ENCODE results near the gene PCNX3. TPM values are rescaled to one million over a fixed set of nuclear protein-coding genes. Genes with fewer than 3 reads are reported as not detected.

PCNX3 gene
- total RNA-seq: 10 to 100 TPM; 32.0 to 67.9 TPM

DNA sequence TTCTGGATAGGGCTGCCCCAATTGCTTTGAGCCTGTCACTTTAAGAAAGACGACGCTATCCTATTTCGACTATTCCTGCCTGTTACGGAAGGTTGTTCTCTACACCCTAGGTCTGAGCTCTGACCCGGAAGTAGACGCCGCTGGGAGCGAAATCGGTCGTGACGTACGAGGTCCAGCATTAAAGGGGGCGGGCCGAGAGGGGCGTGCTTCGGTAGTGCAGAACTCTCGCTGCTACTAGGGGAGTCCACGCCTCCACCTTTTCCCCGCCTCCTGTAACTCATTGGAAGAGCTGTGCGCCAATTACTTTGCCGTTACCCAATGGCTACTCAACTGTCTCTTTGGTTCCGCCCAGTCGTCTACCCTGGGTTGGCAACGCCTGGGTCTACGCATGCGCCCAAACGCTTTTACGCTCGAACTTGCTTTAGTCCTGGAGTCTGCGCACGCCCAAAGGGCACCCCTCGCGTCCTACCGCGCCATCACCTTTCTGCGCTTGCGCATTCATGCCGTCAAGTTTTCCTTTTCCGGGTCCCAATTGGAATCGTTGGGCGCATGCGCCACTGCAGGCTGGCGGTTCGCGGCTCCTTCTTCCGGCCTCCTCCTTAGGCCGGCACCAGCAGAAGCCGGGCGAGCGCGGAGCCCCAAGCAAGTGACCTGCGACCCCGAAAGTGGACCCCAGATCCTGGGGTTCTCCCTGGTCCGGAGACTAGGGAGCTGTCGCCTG is at the start of gene PCNX3:
PCNX3 (plus strand) TSS at position 548 of the 721 bp plus-strand sequence. CDS start 536 bp downstream, outside the sequence.
- WGBS: under 1% methylated on average over 55 of the region's 55 CpGs
- intact Hi-C loops (cut with DNase I): loop anchor here (5.0 kb wide), 1 partner anchor 37 kb away; no protein-coding TSS in a partner anchor

DNA sequence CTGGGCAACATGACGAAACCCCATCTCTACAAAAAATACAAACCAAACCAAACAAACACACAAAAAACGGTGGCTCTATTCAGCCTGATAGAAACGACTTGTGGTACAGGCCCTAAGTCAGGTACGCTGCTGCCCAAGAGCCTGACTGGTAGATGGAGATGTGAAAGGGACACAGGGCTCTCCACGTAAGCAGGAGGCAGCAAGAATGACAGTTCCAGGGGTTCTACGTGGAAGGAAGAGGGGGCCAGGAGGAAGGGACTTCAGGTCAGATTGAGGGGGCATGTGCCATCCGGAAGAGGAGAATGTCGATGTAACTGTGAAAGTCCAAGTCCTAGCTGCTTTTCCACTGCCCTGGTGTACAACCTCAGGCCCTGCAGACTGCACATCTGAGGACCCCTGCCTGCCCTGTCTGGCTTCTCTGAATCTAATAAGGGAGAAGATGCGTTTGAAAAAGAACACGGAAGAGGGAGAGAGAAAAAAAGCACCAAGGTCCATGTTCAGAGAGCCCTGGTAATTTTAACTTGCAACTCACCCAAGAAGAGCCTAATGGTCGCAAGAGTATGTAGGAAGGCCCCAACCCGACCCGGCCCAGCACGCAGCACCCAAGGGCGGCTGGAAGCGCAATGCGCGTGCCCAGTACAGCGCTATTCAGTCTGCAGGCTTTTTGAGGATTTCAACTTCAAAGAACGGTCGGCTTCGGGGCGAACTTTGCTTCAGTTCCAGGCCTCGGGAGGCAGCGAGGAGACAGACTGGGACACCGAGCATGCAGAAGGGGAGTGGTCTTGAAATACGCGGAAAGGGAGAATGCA is 46.2 kb upstream of the PCNX3 start:
- H3K9me3 ChIP-seq: no peaks in the 10 kb centered on the region
- H3K4me1 ChIP-seq (replicated peaks): peaks cover 37% of the 10 kb centered on the region
- no peaks in the 10 kb centered on the region for H3K27me3 ChIP-seq (replicated peaks; ENCODE audit: insufficient read depth)
- no peak for DNase-seq (ENCODE audit: low spot score)
- TF ChIP-seq POLR2A (IDR thresholded peaks at IDR 0.05) (no peak), POLR2AphosphoS5 (IDR thresholded peaks at IDR 0.05) (no peak)
- TF ChIP-seq, protein P1, sequence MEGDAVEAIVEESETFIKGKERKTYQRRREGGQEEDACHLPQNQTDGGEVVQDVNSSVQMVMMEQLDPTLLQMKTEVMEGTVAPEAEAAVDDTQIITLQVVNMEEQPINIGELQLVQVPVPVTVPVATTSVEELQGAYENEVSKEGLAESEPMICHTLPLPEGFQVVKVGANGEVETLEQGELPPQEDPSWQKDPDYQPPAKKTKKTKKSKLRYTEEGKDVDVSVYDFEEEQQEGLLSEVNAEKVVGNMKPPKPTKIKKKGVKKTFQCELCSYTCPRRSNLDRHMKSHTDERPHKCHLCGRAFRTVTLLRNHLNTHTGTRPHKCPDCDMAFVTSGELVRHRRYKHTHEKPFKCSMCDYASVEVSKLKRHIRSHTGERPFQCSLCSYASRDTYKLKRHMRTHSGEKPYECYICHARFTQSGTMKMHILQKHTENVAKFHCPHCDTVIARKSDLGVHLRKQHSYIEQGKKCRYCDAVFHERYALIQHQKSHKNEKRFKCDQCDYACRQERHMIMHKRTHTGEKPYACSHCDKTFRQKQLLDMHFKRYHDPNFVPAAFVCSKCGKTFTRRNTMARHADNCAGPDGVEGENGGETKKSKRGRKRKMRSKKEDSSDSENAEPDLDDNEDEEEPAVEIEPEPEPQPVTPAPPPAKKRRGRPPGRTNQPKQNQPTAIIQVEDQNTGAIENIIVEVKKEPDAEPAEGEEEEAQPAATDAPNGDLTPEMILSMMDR (IDR thresholded peaks at IDR 0.05): no peak
- no peaks in the 10 kb centered on the region for H3K36me3 ChIP-seq
- peak overlapping the region; percentile 68 to 69 for H3K4me3 ChIP-seq
- H3K27ac ChIP-seq: peak overlapping the region; percentile 96
- intact Hi-C loops (cut with DNase I): no loop called here
- WGBS: 5% methylated on average over 28 of the region's 28 CpGs

More for the DNA sequence above, at the start of gene PCNX3:
- TF ChIP-seq POLR2A (IDR thresholded peaks at IDR 0.05): peak; percentile 37
- peak; percentile 97 for TF ChIP-seq POLR2AphosphoS5 (IDR thresholded peaks at IDR 0.05)
- TF ChIP-seq, protein P1 (IDR thresholded peaks at IDR 0.05): peak in 2 of 4 experiments; percentile 22 to 35
- peak within 1 kb of the TSS; percentile 93 to 94 for H3K27ac ChIP-seq
- no peaks in the 10 kb centered on the region for H3K9me3 ChIP-seq
- H3K27me3 ChIP-seq (replicated peaks; ENCODE audit: insufficient read depth): no peaks in the 10 kb centered on the region
- peak within 1 kb of the TSS; percentile 75 to 90 for H3K4me3 ChIP-seq
- H3K4me1 ChIP-seq (replicated peaks): peaks cover 37% of the 10 kb centered on the region
- peak; percentile 100 for DNase-seq (ENCODE audit: low spot score)
- peaks cover 14 to 32% of the 10 kb centered on the region in 2 donors for H3K36me3 ChIP-seq

DNA sequence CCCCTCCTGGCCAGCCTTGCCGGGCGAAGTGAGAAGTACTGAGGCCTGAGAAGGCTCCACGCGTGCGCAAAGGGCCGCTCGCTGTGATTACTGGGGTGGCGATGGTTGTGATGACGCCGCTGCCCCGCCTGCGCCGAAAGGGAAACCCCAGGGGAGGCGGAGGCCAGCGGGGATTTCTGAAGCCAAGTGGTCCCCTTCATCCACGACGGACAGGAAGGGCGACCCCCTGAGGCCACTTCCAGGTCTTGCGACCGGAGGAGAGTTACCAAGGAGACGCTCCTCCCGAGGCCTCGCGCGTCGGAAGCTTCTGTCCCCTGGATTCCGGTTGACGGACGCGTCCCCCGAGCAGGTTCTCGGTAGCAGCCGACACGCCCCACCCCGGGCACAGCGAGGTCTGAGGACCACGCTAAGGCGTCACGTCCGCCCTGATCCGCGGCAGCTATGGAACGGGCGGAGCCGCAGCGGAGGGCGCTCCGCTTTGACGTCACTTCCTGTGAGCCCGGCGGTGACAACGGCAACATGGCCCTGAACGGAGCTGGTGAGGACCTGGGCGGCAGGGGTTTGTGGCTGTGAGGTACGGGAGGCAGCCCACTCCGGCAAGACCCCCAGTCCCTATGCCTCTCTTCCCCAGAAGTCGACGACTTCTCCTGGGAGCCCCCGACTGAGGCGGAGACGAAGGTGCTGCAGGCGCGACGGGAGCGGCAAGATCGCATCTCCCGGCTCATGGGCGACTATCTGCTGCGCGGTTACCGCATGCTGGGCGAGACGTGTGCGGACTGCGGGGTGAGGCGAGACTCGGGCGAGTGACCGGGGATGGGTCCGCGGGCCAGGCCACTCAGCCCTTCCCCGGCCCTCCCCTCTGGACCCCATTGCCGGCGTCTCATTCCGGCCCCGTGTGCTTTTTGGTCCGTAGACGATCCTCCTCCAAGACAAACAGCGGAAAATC is 45.3 kb upstream of the PCNX3 start, which contains the start of gene ZNRD2:
ZNRD2 (plus strand) TSS at position 505 of the 946 bp plus-strand sequence; CDS start at position 520, 15 bp downstream.
- intact Hi-C loops (cut with DNase I): loop anchor here (2.0 kb wide), 1 partner anchor 29 kb away; no protein-coding TSS in a partner anchor
- H3K27me3 ChIP-seq (replicated peaks; ENCODE audit: insufficient read depth): no peaks in the 10 kb centered on the region
- peak within 1 kb of the TSS; percentile 68 to 69 for H3K4me3 ChIP-seq
- TF ChIP-seq POLR2A (IDR thresholded peaks at IDR 0.05) (peak; percentile 72), POLR2AphosphoS5 (IDR thresholded peaks at IDR 0.05) (peak; percentile 99)
- TF ChIP-seq, protein P1 (IDR thresholded peaks at IDR 0.05): peak in 3 of 4 experiments; percentile 43 to 75 (median 59)
- peak within 1 kb of the TSS; percentile 96 for H3K27ac ChIP-seq
- under 1% methylated on average over 89 of the region's 89 CpGs for WGBS
- peaks cover 37% of the 10 kb centered on the region for H3K4me1 ChIP-seq (replicated peaks)
- no peaks in the 10 kb centered on the region for H3K9me3 ChIP-seq
- peak; percentile 97 for DNase-seq (ENCODE audit: low spot score)
- H3K36me3 ChIP-seq: no peaks in the 10 kb centered on the region

DNA sequence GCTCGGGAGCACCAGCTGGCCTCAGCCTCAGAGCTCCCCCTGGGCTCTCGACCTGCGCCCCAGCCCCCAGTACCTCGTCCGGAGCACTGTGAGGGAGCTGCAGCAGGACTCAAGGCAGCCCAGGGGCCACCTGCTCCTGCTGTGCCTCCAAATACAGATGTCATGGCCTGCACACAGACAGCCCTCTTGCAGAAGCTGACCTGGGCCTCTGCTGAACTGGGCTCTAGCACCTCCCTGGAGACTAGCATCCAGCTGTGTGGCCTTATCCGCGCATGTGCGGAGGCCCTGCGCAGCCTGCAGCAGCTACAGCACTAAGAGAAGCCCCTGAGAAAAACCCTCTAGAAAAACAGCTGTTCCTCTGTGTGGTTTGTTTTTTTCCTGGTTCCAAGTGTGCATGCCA is 44.2 kb upstream of the PCNX3 start:
- H3K4me3 ChIP-seq: peak overlapping the region in 1 of 2 donors; percentile 78
- H3K36me3 ChIP-seq: no peaks in the 10 kb centered on the region
- H3K27ac ChIP-seq: peak overlapping the region; percentile 96
- peaks cover 40% of the 10 kb centered on the region for H3K4me1 ChIP-seq (replicated peaks)
- intact Hi-C loops (cut with DNase I): loop anchor here (2.0 kb wide), 1 partner anchor 31 kb away; no protein-coding TSS in a partner anchor
- DNase-seq (ENCODE audit: low spot score): no peak
- no peaks in the 10 kb centered on the region for H3K9me3 ChIP-seq
- WGBS: 83% methylated on average over 9 of the region's 9 CpGs
- no peaks in the 10 kb centered on the region for H3K27me3 ChIP-seq (replicated peaks; ENCODE audit: insufficient read depth)
- TF ChIP-seq POLR2AphosphoS5 (IDR thresholded peaks at IDR 0.05) (no peak), POLR2A (IDR thresholded peaks at IDR 0.05) (no peak)
- TF ChIP-seq, protein P1 (IDR thresholded peaks at IDR 0.05): no peak
